Measurements from ENCODE around the gene SRBD1.
"Not testable (repeated sequence)": the region's sequence is repeated elsewhere in the genome, so short reads cannot be mapped to it uniquely, and the experiment has no call there.

Gene SRBD1

DNA sequence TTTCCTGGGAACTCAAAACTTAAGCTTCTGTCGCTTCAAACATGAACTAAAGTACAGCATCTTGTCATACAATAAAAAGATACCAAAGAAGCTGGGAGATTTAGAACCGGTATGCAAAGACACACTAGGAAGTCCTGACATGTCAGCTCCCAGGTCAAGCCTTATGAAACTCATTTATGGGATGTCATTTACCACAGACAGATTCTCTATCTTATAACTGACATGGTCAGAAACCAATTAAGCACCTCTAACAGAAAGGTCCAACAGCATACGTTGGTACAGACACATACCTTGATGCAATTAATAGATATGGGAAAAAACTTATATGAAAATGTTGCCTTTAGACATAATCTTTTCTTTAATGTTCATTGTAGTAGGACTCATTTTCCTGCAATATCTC lies 169.0 kb downstream of the SRBD1 start:
- no peak for DNase-seq (ENCODE audit: insufficient read length, low spot score)
- FAIRE-seq, result no peak
- TF ChIP-seq POLR2A (IDR thresholded peaks at IDR 0.05; ENCODE audit: low read depth, low read length), result no peak

DNA sequence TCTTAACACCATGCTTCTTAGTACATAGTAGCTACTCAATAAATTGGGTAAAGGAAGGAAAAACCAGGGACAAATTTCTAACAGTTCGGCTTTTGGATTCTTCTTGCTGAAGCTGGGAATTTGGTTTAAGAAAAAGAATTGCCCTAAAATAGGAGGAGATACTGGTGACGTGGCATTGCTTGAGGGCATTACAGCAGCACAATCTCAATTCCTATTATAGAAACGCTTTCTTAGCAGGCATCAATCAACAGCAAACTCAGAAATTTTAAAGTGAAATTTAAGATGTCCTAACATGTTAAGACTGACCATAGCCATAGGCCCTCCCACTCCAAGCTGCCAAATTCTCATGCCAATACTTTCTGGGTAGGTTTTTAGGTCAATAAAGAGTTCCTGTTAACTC lies 169.5 kb downstream of the SRBD1 start:
- FAIRE-seq (no peak), DNase-seq (ENCODE audit: insufficient read length, low spot score) (no peak)
- TF ChIP-seq POLR2A (IDR thresholded peaks at IDR 0.05; ENCODE audit: low read depth, low read length), result no peak

DNA sequence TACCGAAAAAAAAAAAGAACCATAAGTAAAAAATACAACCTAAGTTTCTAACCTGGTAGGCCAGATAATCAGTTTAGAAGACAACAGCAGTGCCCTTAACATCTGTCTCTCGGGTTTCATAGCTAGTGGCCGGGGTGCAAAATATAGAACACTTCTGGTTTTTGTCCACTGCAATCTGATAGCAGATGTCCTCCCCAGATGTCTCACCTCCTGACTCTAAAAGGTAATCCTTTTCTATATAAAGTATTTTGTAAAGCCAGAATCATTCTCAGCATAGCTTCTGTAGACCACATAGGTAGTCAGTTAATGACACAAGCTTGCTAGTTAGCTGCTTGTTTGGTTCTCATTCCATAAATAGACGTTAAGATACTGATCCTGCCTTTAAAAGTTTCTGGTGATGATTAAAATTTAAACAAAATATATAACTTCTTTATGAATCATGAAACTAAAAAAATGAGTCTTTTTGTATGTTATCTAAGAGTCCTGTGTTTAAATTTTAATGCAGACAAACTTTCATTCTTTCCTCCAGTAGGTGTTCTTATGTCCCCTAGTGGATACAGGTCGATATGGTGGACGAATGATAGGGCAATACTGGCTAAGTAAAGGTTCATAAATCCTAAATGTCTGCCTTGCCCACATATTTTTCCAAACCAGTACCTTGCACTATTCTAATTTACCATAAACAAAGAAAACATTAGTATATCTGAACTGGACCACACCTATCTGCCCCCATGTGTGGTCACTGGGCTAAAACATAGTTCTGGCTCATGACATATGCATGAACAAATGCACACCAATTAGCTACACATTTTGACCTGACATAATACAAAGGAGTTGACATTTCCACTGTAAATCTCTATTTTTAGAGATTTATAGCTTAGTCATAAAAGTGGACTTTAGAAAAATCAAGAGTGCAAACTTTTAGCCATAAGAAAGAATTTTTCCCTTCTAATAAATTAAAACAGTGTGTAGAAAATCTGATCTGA lies 171.0 kb downstream of the SRBD1 start:
- no peak for TF ChIP-seq POLR2A (IDR thresholded peaks at IDR 0.05; ENCODE audit: low read depth, low read length)
- FAIRE-seq (peak; percentile 57), DNase-seq (ENCODE audit: insufficient read length, low spot score) (no peak)

DNA sequence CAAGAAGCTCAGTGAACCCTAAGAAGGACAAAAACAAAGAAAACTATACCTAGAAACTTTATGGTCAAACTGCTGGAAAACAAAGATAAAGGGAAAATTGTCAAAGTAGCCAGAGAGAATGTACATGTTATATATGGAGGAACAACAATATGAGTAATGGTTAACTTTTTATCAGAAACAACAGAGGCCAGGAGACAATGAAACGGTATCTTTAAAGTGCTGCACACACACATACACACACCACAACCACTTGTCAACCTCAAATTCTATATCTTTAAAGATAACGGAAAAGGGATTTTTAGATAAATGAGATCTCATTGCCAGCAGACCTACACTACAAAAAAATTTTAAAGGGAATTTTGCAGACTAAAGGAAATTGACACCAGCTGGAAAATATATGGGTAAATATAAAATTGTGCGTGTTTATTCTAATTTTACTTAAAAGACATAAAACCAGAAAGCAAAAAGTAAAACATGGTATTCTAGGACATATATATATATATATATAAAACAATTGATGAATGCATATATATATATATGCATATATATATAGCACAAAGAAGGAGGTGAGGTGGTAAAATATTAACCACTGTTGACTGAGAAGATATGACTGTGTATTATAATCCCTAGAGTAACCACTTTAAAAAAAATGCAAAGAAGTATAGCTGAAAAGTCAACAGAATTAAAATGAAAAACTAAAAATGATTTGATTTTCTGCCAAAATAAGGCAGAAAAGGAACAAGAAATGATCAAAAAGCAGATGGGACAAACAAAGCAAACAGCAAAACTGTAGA lies 172.0 kb downstream of the SRBD1 start:
- FAIRE-seq (no peak), DNase-seq (ENCODE audit: insufficient read length, low spot score) (no peak)
- no peak for TF ChIP-seq POLR2A (IDR thresholded peaks at IDR 0.05; ENCODE audit: low read depth, low read length)

DNA sequence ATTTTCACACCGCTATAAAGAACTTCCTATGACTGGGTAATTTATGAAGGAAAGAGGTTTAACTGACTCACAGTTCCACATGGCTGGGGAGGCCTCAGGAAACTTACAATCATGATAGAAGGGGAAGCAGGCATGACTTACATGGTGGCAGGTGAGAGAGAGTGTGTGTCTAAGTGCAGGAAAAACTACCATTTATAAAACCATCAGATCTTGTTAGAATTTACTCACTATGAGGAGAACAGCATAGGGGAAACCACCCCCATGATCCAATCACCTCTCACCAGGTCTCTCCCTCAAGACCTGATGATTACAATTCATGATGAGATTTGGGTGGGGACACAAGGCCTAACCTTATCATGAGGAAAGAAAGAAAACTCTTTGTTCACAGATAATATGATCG lies 174.6 kb downstream of the SRBD1 start:
- FAIRE-seq, result no peak
- no peak for TF ChIP-seq POLR2A (IDR thresholded peaks at IDR 0.05; ENCODE audit: low read depth, low read length)

DNA sequence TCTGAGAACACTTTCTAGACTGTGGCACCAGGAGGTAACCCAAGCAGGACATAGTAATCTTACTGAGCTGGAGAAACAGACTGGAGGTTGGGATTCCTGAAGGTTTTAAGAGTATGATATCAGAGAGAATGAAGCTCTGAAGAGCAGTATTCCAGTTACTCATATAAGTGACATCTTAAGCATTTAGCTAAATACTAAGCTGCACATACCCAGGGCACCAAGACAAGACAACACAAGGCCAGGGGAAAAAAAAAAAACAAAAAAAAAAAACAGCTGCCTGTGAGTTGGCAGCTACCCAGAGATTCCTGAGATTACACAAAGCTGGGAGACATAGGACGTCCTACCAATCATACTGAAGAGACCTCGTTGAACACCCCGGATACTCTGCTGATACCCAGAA lies 175.8 kb downstream of the SRBD1 start:
- no peak for TF ChIP-seq POLR2A (IDR thresholded peaks at IDR 0.05; ENCODE audit: low read depth, low read length)
- peak; percentile 15 for DNase-seq (ENCODE audit: insufficient read length, low spot score)
- peak; percentile 94 for FAIRE-seq

More for the DNA sequence above, 174.6 kb downstream of the SRBD1 start:
- DNase-seq (ENCODE audit: insufficient read length, low spot score), result no peak

DNA sequence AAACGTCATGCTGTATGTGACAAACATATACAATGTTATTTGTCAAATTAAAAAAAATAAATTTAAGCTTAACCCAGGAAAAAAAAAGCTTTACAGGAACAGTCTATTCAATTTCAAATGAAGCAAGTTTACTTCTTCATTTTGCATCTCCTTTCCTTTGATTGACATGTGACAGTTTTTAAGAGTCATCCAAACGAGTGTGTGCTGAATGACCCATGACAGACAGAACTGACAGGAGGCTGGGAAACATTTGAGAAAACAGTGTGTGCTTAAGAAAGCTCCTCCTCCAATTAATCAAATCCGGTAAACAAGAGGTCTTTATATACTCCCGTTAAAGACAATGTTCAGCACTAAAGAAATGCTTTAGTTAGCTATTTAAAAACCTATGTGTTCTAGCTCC lies 177.7 kb downstream of the SRBD1 start:
- TF ChIP-seq POLR2A (IDR thresholded peaks at IDR 0.05; ENCODE audit: low read depth, low read length), result no peak
- no peak for FAIRE-seq
- no peak for DNase-seq (ENCODE audit: insufficient read length, low spot score)

DNA sequence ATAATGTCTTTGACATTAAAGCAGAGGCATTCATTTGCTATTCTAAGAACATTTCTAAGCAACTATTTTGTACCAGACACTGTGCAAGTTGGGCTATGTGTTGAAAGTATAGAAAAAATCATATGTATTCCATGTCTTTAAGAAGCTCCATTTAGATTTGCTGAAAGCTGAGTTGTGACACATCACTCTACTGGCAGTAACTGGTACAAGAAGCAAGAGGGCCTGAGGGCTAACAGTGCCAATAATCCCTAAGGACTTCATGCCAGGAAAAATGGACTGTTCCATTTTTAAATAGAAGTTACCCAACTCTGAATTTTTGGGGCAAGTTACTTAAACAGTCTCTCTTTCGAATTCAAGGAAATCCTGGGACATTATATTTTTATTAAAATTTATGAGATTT lies 178.7 kb downstream of the SRBD1 start:
- no peak for FAIRE-seq
- no peak for TF ChIP-seq POLR2A (IDR thresholded peaks at IDR 0.05; ENCODE audit: low read depth, low read length)
- peak; percentile 3 for DNase-seq (ENCODE audit: insufficient read length, low spot score)

DNA sequence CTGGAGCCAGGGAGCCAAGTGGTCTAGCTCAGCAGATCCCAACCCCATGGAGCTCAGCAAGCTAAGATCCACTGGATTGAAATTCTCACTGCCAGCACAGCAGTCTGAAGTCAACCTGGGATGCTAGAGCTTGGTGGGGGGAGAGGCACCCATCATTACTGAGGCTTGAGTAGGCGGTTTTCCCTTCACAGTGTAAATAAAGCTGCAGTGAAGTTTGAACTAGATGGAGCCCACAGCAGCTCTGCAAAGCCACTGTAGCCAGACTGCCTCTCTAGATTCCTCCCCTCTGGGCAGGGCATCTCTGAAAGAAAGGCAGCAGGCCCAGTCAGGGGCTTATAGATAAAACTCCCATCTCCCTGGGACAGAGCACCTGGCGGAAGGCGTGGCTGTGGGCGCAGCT lies 185.0 kb downstream of the SRBD1 start:
- FAIRE-seq; DNase-seq (ENCODE audit: insufficient read length, low spot score): not testable (repeated sequence)

DNA sequence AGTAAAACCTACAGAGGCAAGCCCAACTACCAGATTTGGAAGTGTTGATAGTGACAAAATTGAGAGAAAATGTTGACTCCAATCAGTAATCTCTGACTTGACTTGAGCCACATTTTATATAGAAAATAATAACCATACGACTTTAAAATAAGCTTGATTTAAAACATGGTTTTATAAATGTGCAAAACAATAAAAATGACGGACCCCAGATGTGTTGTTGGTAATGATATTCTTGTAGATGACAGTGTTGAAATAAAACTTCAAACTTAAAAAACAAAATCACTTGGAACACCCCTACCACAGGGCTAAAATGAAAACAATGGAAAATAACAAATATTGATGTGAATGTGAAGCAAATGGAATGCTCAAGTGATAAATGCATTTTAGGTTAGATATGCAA lies 188.1 kb downstream of the SRBD1 start:
- DNase-seq (ENCODE audit: insufficient read length, low spot score), result no peak
- peak; percentile 53 for FAIRE-seq
- no peak for TF ChIP-seq POLR2A (IDR thresholded peaks at IDR 0.05; ENCODE audit: low read depth, low read length)

DNA sequence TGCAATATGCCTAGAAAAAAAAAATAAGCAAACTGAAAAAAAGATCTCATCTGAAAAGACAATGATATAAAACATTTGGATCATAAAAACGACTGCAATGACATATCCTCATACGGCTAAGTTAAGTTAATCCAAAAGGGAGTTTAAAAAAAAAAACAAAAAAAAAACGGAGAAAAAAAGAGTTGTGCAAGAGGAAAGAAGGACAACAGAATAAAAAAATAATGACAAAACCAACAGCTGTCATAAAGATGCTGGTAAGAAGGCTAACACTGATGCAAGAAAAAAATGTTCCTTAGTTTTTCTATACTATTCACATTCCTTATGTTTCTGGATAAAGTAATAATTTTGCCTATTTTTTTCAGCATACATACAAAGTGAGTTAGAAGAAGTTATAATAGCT lies 192.5 kb downstream of the SRBD1 start:
- TF ChIP-seq POLR2A (IDR thresholded peaks at IDR 0.05; ENCODE audit: low read depth, low read length), result no peak
- no peak for FAIRE-seq

DNA sequence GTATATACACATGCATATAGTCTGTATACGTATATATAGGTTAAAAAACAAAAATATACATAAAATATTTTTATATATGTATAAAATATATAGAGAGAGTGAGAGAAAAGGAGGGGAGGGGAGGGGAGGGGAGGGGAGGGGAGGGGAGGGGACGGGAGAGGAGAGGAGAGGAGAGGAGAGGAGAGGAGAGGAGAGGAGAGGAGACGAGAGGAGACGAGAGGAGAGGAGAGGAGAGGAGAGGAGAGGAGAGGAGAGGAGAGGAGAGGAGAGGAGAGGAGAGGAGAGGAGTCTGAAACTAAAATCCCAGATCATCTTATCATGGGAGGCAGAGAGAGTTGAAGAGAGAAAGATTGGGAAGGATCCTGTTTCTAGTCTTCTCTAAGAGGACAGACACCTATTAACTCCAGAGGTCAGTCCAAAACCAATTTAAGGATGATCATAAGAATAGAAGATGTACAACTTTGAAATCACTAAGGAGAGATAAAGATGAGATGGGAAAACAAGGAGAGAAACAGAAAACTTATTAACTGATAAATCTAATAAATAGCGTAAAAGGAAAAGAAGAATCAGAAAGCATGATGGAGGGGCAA lies 195.4 kb downstream of the SRBD1 start:
- no peak for TF ChIP-seq POLR2A (IDR thresholded peaks at IDR 0.05; ENCODE audit: low read depth, low read length)
- FAIRE-seq (no peak), DNase-seq (ENCODE audit: insufficient read length, low spot score) (no peak)

More for the DNA sequence above, 192.5 kb downstream of the SRBD1 start:
- no peak for DNase-seq (ENCODE audit: insufficient read length, low spot score)

DNA sequence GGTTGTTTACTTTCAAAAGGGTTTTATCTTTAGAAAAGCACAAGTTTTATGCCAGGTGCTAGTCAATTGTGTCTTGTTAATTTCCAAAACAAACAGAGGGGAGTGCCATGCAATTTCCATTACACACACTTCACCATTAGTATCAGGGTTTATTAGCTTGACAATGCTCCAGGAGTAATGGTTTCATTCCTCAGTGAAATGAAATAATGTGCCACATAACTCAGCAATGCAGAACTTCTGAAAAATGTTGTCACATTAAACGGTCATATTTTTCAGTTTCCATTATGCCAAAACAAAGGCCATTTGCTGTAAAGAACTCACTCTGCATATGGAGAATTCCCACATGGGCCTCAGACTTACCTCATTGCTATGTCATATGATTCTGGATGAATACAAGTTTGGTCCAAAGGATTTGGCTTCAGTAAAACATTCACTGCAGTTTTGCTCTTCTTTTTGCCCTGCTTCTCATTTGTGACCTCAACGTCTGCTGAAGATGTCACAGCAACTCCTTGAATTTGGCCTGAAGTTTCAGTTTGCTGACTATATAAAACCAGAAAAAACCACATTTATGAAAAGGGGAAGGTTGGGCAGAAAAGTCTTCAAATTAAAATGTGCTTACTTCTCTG lies 198.2 kb downstream of the SRBD1 start:
- no peak for TF ChIP-seq POLR2A (IDR thresholded peaks at IDR 0.05; ENCODE audit: low read depth, low read length)
- peak; percentile 79 for FAIRE-seq

DNA sequence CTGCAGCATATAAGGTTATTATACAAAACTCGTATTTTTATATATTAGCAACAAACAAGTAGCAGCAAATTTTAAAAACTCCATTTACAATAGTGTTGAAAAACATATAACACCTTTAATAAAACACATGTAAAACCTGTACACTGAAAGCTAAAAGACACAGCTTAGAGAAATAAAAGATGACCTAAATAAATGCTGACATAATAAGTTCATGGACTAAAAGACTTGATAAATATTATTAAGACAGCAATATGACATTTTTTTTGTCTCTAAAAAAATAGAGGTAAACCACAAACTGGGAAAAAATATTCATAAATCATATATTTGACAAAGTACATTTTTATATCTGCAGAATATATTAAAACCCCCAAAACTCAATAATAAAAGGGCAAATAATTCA lies 201.4 kb downstream of the SRBD1 start:
- no peak for FAIRE-seq
- TF ChIP-seq POLR2A (IDR thresholded peaks at IDR 0.05; ENCODE audit: low read depth, low read length), result no peak
- no peak for DNase-seq (ENCODE audit: insufficient read length, low spot score)

More for the DNA sequence above, 198.2 kb downstream of the SRBD1 start:
- no peak for DNase-seq (ENCODE audit: insufficient read length, low spot score)

Measured in H54 (cell line).